ENCODE data around the gene YIPF3. TPM values are rescaled to one million over a fixed set of nuclear protein-coding genes. Genes with fewer than 3 reads are reported as not detected.

Gene YIPF3
- total RNA-seq, 4 donors from 2014 or later = 64.1 to 135 (median 83.7) TPM

- no peak for TF ChIP-seq CTCF (IDR thresholded peaks at IDR 0.05; ENCODE audit: low read depth)
Observed at GRCh38 chr6:43499028-43499815, 17.5 kb downstream of the YIPF3 start.

- no peak for TF ChIP-seq CTCF (IDR thresholded peaks at IDR 0.05; ENCODE audit: low read depth)
Observed at GRCh38 chr6:43497689-43498088, 19.0 kb downstream of the YIPF3 start.

GRCh38 chr6:43497129-43497396 is 19.7 kb downstream of the YIPF3 start:
- no peak for TF ChIP-seq CTCF (IDR thresholded peaks at IDR 0.05; ENCODE audit: low read depth)

GRCh38 chr6:43496370-43497128 is 20.2 kb downstream of the YIPF3 start:
- TF ChIP-seq CTCF (IDR thresholded peaks at IDR 0.05; ENCODE audit: low read depth) = no peak

- TF ChIP-seq CTCF (IDR thresholded peaks at IDR 0.05; ENCODE audit: low read depth) = no peak
Observed at GRCh38 chr6:43495409-43495941, 21.3 kb downstream of the YIPF3 start.

- no peak for TF ChIP-seq CTCF (IDR thresholded peaks at IDR 0.05; ENCODE audit: low read depth)
Observed at GRCh38 chr6:43494766-43495165, 22.0 kb downstream of the YIPF3 start.

- no peak for TF ChIP-seq CTCF (IDR thresholded peaks at IDR 0.05; ENCODE audit: low read depth)
Observed at GRCh38 chr6:43494321-43494720, 22.4 kb downstream of the YIPF3 start.
